ENCODE measurements around the gene GPR87.
A peak's percentile ranks its signal among the peaks of the same experiment; 100 is the strongest.

The GPR87 gene

DNA sequence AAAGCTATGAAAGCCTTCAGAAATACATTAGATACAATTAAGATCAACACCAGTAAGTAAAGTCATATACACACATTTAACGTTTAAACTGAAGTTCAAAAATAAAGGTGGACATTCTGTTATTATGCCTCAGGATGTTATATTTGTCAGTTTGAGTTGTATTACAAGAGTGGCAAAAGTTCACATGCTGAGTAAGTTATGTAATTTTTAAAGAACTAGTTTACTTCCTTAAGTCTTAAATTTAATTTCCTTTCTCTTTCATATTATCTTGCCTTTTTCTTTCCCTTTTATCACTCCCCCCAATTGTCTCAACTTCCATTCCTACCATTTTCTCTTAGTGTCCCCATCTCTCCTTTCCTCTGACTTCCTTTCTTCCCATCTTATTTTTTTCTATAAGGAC is 4.9 kb upstream of the GPR87 start:
- Mint-ChIP-seq H3K27ac (no peak overlapping the region), H3K36me3 (ENCODE audit: low read depth) (no peaks in the 10 kb centered on the region), H3K27me3 (ENCODE audit: low read depth) (no peaks in the 10 kb centered on the region), H3K4me1 (no peaks in the 10 kb centered on the region), H3K9me3 (no peaks in the 10 kb centered on the region), H3K4me3 (no peak overlapping the region)
- TF ChIP-seq, protein P1, sequence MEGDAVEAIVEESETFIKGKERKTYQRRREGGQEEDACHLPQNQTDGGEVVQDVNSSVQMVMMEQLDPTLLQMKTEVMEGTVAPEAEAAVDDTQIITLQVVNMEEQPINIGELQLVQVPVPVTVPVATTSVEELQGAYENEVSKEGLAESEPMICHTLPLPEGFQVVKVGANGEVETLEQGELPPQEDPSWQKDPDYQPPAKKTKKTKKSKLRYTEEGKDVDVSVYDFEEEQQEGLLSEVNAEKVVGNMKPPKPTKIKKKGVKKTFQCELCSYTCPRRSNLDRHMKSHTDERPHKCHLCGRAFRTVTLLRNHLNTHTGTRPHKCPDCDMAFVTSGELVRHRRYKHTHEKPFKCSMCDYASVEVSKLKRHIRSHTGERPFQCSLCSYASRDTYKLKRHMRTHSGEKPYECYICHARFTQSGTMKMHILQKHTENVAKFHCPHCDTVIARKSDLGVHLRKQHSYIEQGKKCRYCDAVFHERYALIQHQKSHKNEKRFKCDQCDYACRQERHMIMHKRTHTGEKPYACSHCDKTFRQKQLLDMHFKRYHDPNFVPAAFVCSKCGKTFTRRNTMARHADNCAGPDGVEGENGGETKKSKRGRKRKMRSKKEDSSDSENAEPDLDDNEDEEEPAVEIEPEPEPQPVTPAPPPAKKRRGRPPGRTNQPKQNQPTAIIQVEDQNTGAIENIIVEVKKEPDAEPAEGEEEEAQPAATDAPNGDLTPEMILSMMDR (IDR thresholded peaks at IDR 0.05; ENCODE audit: unreplicated experiment in 3 of 3): no peak

DNA sequence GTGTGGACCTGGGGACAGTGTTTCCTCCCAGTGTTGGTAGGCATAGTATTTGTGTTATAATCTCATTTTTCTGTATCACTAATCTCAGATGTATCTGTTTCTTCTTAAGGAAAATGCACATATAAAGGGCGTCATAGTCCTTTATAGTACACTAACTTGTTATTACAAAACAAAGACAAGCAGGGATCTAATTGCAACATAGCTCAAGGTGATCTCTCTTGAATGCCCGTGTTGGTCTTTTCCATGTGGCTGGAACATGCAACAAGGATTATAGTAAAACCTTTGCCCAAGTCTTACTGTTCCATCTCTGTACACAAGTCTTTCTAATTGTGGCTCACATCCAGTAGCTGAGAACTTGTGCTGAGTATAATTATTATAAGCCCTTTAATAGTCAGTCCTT is 3.5 kb upstream of the GPR87 start:
- Mint-ChIP-seq H3K4me3 (no peak overlapping the region), H3K27ac (no peak overlapping the region), H3K27me3 (ENCODE audit: low read depth) (no peaks in the 10 kb centered on the region), H3K36me3 (ENCODE audit: low read depth) (no peaks in the 10 kb centered on the region), H3K9me3 (no peaks in the 10 kb centered on the region), H3K4me1 (no peaks in the 10 kb centered on the region)
- TF ChIP-seq, protein P1 (IDR thresholded peaks at IDR 0.05; ENCODE audit: unreplicated experiment in 3 of 3): no peak

DNA sequence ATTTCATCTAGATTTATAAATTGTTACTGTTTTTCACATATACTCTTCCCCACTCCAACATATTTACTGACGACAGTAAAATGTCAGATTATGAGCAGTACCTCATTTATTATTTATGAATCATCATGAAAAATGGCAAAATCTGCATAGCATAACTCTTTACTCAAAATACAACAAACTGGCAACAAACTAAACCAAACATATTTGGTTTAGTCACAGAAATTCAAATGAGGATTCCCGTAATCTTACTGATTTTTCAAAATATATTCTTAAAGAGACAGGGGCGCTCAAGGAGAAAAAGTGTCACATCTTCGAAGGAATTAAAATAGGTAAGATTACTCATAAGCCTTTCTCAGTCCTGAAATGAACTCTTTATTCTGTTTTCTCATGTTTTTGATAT is 3.0 kb upstream of the GPR87 start:
- H3K27me3 Mint-ChIP-seq (ENCODE audit: low read depth): no peaks in the 10 kb centered on the region
- TF ChIP-seq, protein P1 (IDR thresholded peaks at IDR 0.05; ENCODE audit: unreplicated experiment in 3 of 3): no peak
- H3K4me3 Mint-ChIP-seq: no peak overlapping the region
- H3K9me3 Mint-ChIP-seq: no peaks in the 10 kb centered on the region
- no peaks in the 10 kb centered on the region for H3K36me3 Mint-ChIP-seq (ENCODE audit: low read depth)
- no peaks in the 10 kb centered on the region for H3K4me1 Mint-ChIP-seq
- H3K27ac Mint-ChIP-seq: no peak overlapping the region

DNA sequence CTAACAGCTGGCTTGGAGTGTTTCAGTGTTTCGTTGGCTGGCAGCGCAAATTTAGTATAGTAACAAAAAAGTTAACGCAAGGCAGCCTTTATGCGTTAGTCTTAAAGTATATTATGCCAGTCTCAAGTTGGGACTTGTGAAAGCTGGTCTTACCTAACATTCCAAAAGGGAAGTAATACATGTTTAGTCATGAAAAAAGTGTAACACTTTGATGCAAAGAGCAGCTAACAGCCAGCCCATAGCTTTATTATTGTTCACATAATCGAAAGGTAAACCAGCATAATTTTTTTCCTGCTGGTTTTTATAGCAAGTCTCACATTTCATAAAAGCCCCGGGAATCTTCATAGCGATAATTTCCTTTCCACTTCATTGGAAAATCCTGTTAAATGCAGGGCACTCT is 2.4 kb upstream of the GPR87 start:
- no peak overlapping the region for H3K27ac Mint-ChIP-seq
- H3K4me1 Mint-ChIP-seq: no peaks in the 10 kb centered on the region
- H3K9me3 Mint-ChIP-seq: no peaks in the 10 kb centered on the region
- no peaks in the 10 kb centered on the region for H3K36me3 Mint-ChIP-seq (ENCODE audit: low read depth)
- TF ChIP-seq, protein P1 (IDR thresholded peaks at IDR 0.05; ENCODE audit: unreplicated experiment in 3 of 3): no peak
- H3K4me3 Mint-ChIP-seq: no peak overlapping the region
- no peaks in the 10 kb centered on the region for H3K27me3 Mint-ChIP-seq (ENCODE audit: low read depth)

DNA sequence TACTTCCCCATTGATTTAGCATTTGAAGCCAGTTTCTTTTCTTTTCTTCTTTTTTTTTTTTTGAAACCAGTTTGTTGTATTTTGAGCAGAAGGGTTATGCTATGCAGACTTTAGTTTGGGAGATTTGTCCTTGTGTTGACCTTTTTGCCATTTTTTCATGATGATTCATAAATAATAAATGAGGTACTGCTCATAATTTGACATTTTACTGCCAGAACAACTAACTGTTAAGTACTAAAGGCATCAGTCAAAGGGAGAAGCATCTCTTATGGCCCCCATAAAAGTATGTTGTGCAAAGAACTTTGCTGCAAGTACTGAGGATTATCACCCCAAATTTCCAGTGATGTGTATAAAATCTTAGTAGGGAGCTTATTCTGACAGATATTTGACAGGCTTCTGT is 1.7 kb upstream of the GPR87 start:
- H3K4me1 Mint-ChIP-seq: no peaks in the 10 kb centered on the region
- H3K36me3 Mint-ChIP-seq (ENCODE audit: low read depth): no peaks in the 10 kb centered on the region
- H3K27ac Mint-ChIP-seq: peak overlapping the region in 1 of 3 experiments; percentile 24
- H3K27me3 Mint-ChIP-seq (ENCODE audit: low read depth): no peaks in the 10 kb centered on the region
- no peaks in the 10 kb centered on the region for H3K9me3 Mint-ChIP-seq
- H3K4me3 Mint-ChIP-seq: no peak overlapping the region
- TF ChIP-seq, protein P1 (IDR thresholded peaks at IDR 0.05; ENCODE audit: unreplicated experiment in 3 of 3): no peak

DNA sequence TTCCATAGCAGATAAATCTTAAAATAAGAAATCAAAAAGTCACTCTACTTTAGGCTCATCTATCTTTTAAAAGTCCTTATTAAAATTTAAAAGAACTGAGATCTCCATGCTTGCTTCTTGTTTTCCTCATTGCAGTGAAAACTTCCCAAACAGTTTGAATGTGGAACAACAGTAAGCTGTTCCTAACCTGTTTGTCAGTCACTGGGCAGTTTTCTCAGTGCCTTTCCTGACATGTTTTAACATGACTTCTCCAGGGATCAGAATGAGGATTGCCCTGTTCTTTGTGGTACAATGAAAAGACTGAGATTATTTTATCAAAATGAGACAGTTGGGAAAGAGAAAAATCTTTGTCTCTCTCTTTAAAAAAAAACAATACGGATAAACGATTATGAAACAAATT is 774 bp downstream of the GPR87 start:
- TF ChIP-seq, protein P1 (IDR thresholded peaks at IDR 0.05; ENCODE audit: unreplicated experiment in 3 of 3): no peak
- Mint-ChIP-seq H3K36me3 (ENCODE audit: low read depth) (no peaks in the 10 kb centered on the region), H3K27me3 (ENCODE audit: low read depth) (no peaks in the 10 kb centered on the region), H3K27ac (no peak overlapping the region), H3K9me3 (no peaks in the 10 kb centered on the region), H3K4me3 (no peak overlapping the region), H3K4me1 (no peaks in the 10 kb centered on the region)

Measured in nephron (organoid).